ENCODE data around the gene NRF1. TPM values are rescaled to one million over a fixed set of nuclear protein-coding genes. Genes with fewer than 3 reads are reported as not detected.
"Not testable (repeated sequence)": the region's sequence is repeated elsewhere in the genome, so short reads cannot be mapped to it uniquely, and the experiment has no call there.

NRF1 gene
- total and polyA plus RNA-seq, 10 donors = 6.7 to 27.9 (median 20.9) TPM

- H3K36me3 ChIP-seq = peaks cover 0 to 77% (median 49%) of the 10 kb centered on the region in 6 donors
- H3K4me1 ChIP-seq = peaks cover 0 to 20% (median 3%) of the 10 kb centered on the region in 6 donors
- no peak overlapping the region for H3K4me3 ChIP-seq
- DNase-seq = no peak
- H3K27ac ChIP-seq = no peak overlapping the region
- TF ChIP-seq CTCF (IDR thresholded peaks at IDR 0.05 in 8 of 11, conservative IDR thresholded peaks at IDR 0.05 in 3 of 11) (no peak), POLR2A (IDR thresholded peaks at IDR 0.05) (no peak), POLR2AphosphoS5 (IDR thresholded peaks at IDR 0.05) (no peak)
- no peaks in the 10 kb centered on the region for H3K27me3 ChIP-seq (replicated peaks in 1 of 7)
- intact Hi-C loops (cut with DNase I; ENCODE audit: low total_unique reads) = loop anchor here (10.0 kb wide), 1 partner anchor 163 kb away; no protein-coding TSS in a partner anchor
- H3K9me3 ChIP-seq = peaks cover 4 to 30% (median 20%) of the 10 kb centered on the region in 8 donors
- WGBS, 5 donors = 96 to 98% (median 97%) methylated on average over 4 of the region's 4 CpGs
Measured at GRCh38 chr7:129661645-129662182, 50.2 kb downstream of the NRF1 start.

GRCh38 chr7:129663240-129663639, 51.7 kb downstream of the NRF1 start:
- not testable (repeated sequence) for DNase-seq
- H3K4me1 ChIP-seq = peaks cover 0 to 20% (median 3%) of the 10 kb centered on the region in 6 donors

GRCh38 chr7:129664029-129665012, 52.8 kb downstream of the NRF1 start:
- 66 to 84% (median 80%) methylated on average over 5 of the region's 5 CpGs for WGBS, 5 donors

More at GRCh38 chr7:129663240-129663639, 51.7 kb downstream of the NRF1 start:
- not testable (repeated sequence) for H3K4me3 ChIP-seq; H3K27me3 ChIP-seq (replicated peaks in 1 of 7); H3K27ac ChIP-seq
- intact Hi-C loops (cut with DNase I; ENCODE audit: low total_unique reads) = loop anchor here (10.0 kb wide), 1 partner anchor 162 kb away; no protein-coding TSS in a partner anchor
- Histone ChIP-seq H3K36me3 (peaks cover 0 to 67% (median 39%) of the 10 kb centered on the region in 6 donors), H3K9me3 (peaks cover 4 to 30% (median 20%) of the 10 kb centered on the region in 8 donors)
- WGBS, 5 donors = 96 to 98% (median 96%) methylated on average over 24 to 32 of the region's 32 CpGs

More at GRCh38 chr7:129664029-129665012, 52.8 kb downstream of the NRF1 start:
- DNase-seq = no peak
- no peak overlapping the region for H3K27ac ChIP-seq
- no peaks in the 10 kb centered on the region for H3K27me3 ChIP-seq (replicated peaks in 1 of 7)
- TF ChIP-seq POLR2A (IDR thresholded peaks at IDR 0.05) = no peak
- no peak for TF ChIP-seq POLR2AphosphoS5 (IDR thresholded peaks at IDR 0.05)
- TF ChIP-seq CTCF (IDR thresholded peaks at IDR 0.05 in 8 of 11, conservative IDR thresholded peaks at IDR 0.05 in 3 of 11) = peak in 7 of 11 experiments; percentile 18 to 51 (median 35)
- no peak overlapping the region for H3K4me3 ChIP-seq
- intact Hi-C loops (cut with DNase I; ENCODE audit: low total_unique reads) = loop anchor here (10.0 kb wide), 1 partner anchor 160 kb away; no protein-coding TSS in a partner anchor
- peaks cover 0 to 20% (median 3%) of the 10 kb centered on the region in 6 donors for H3K4me1 ChIP-seq
- peaks cover 0 to 56% (median 29%) of the 10 kb centered on the region in 6 donors for H3K36me3 ChIP-seq
- peaks cover 4 to 30% (median 20%) of the 10 kb centered on the region in 8 donors for H3K9me3 ChIP-seq
